HUDEP-2 (cell line): ENCODE data around the gene PRTFDC1.
A peak's percentile ranks its signal among the peaks of the same experiment; 100 is the strongest.
"Not testable (repeated sequence)": the region's sequence is repeated elsewhere in the genome, so short reads cannot be mapped to it uniquely, and the experiment has no call there.

ENCODE experiments used
- DNase-seq, 76 experiments: peaks; one replicate each; lab custom pipeline; 2025; ENCODE audit not compliant: unreplicated experiment in 76 of 76; lab: John Stamatoyannopoulos, UW

The PRTFDC1 gene

GRCh38 chr10:24935504-24936292, 16.7 kb downstream of the PRTFDC1 start:
- DNase-seq, result no peak

- DNase-seq, result no peak
Observed at GRCh38 chr10:24931236-24931635, 21.2 kb downstream of the PRTFDC1 start.

- DNase-seq, result no peak
Observed at GRCh38 chr10:24930427-24930826, 22.0 kb downstream of the PRTFDC1 start.

GRCh38 chr10:24929904-24930303, 22.5 kb downstream of the PRTFDC1 start:
- DNase-seq, result no peak

GRCh38 chr10:24929056-24929544, 23.3 kb downstream of the PRTFDC1 start:
- no peak for DNase-seq

GRCh38 chr10:24928163-24928562, 24.2 kb downstream of the PRTFDC1 start:
- no peak for DNase-seq

GRCh38 chr10:24926557-24926956, 25.8 kb downstream of the PRTFDC1 start:
- no peak for DNase-seq

GRCh38 chr10:24925799-24926198, 26.6 kb downstream of the PRTFDC1 start:
- DNase-seq, result no peak

- DNase-seq, result not testable (repeated sequence)
Observed at GRCh38 chr10:24924483-24924882, 27.9 kb downstream of the PRTFDC1 start.

- DNase-seq, result not testable (repeated sequence)
Observed at GRCh38 chr10:24922222-24922868, 30.1 kb downstream of the PRTFDC1 start.

- DNase-seq, result peak in 61 of 76 experiments; percentile 3 to 71 (median 25)
Observed at GRCh38 chr10:24920907-24921881, 31.2 kb downstream of the PRTFDC1 start.

- not testable (repeated sequence) for DNase-seq
Observed at GRCh38 chr10:24920192-24920591, 32.2 kb downstream of the PRTFDC1 start.

- not testable (repeated sequence) for DNase-seq
Observed at GRCh38 chr10:24919629-24920028, 32.8 kb downstream of the PRTFDC1 start.

- no peak for DNase-seq
Observed at GRCh38 chr10:24917979-24918378, 34.4 kb downstream of the PRTFDC1 start.

GRCh38 chr10:24917493-24917892, 34.9 kb downstream of the PRTFDC1 start:
- DNase-seq, result no peak

GRCh38 chr10:24916365-24916764, 36.0 kb downstream of the PRTFDC1 start:
- no peak for DNase-seq

- no peak for DNase-seq
Observed at GRCh38 chr10:24915304-24915703, 37.1 kb downstream of the PRTFDC1 start.

GRCh38 chr10:24914148-24914547, 38.3 kb downstream of the PRTFDC1 start:
- DNase-seq, result no peak

- no peak for DNase-seq
Observed at GRCh38 chr10:24912215-24912614, 40.2 kb downstream of the PRTFDC1 start.

- no peak for DNase-seq
Observed at GRCh38 chr10:24911029-24911428, 41.4 kb downstream of the PRTFDC1 start.

- no peak for DNase-seq
Observed at GRCh38 chr10:24910574-24910973, 41.8 kb downstream of the PRTFDC1 start.
